ENCODE data around the gene LMBR1L.

DNA sequence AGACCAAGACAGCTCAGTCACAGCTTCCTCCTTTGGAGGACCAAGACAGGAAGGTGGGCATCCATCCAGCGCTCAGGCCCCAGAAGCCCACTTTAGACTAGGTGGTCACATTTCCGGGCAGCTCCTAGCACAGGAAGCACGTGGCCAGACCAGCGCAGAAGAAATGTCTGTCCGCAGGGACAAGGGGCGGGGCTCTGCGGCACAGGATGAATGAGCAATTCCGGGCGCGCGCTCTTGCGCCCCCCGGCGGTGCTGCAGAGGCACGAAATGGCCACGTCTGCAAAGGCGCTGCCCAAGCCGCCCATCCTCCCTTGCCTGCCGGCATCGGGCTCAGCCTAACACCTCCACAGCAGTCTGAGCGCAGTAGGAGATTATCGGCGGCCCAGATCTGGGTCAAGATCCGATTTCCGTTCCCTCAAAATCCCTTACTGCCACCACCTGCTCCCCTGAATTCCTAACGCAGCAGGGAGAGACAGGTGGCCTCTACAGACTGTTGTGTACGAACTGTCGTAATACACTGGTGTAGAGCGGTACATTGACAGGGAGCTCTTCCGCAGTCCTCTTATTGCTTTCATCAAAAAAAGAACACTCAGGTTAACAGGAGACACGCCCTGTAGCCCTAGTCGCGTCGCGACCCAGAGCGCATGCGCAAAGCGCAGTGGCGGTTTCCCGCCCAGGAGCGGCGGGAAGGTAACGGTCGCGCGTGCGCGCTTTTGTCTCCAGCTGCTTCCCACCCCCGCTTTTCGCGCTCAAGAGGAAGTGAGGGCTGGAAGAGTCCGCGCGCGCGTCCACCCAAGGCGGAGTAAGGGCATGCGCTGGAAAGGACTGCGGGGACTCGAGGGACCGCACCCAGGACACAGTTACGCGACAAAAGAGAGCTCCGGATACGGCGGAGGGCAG lies 19.8 kb upstream of the LMBR1L start:
- TF ChIP-seq MZF1 (tag by site-specific recombination; IDR thresholded peaks at IDR 0.05; ENCODE audit: borderline replicate concordance) (no peak), REPIN1 (tag by site-specific recombination; IDR thresholded peaks at IDR 0.05; ENCODE audit: low read depth) (no peak), ZNF600 (tag by site-specific recombination; IDR thresholded peaks at IDR 0.05) (peak; percentile 54; the same call in 1 of the 2 replicates), ZNF830 (tag by site-specific recombination; IDR thresholded peaks at IDR 0.05; ENCODE audit: low read depth) (no peak), ZNF623 (tag by site-specific recombination; IDR thresholded peaks at IDR 0.05) (no peak), ZFHX2 (tag by site-specific recombination; conservative IDR thresholded peaks at IDR 0.05) (peak; percentile 79)
- TF ChIP-seq, protein P1, sequence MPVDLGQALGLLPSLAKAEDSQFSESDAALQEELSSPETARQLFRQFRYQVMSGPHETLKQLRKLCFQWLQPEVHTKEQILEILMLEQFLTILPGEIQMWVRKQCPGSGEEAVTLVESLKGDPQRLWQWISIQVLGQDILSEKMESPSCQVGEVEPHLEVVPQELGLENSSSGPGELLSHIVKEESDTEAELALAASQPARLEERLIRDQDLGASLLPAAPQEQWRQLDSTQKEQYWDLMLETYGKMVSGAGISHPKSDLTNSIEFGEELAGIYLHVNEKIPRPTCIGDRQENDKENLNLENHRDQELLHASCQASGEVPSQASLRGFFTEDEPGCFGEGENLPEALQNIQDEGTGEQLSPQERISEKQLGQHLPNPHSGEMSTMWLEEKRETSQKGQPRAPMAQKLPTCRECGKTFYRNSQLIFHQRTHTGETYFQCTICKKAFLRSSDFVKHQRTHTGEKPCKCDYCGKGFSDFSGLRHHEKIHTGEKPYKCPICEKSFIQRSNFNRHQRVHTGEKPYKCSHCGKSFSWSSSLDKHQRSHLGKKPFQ (tag by site-specific recombination; IDR thresholded peaks at IDR 0.05), result 0 out of 2 replicates have a peak, but pooled peaks have one; percentile 71
- TF ChIP-seq, protein P2, sequence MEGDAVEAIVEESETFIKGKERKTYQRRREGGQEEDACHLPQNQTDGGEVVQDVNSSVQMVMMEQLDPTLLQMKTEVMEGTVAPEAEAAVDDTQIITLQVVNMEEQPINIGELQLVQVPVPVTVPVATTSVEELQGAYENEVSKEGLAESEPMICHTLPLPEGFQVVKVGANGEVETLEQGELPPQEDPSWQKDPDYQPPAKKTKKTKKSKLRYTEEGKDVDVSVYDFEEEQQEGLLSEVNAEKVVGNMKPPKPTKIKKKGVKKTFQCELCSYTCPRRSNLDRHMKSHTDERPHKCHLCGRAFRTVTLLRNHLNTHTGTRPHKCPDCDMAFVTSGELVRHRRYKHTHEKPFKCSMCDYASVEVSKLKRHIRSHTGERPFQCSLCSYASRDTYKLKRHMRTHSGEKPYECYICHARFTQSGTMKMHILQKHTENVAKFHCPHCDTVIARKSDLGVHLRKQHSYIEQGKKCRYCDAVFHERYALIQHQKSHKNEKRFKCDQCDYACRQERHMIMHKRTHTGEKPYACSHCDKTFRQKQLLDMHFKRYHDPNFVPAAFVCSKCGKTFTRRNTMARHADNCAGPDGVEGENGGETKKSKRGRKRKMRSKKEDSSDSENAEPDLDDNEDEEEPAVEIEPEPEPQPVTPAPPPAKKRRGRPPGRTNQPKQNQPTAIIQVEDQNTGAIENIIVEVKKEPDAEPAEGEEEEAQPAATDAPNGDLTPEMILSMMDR (tag by site-specific recombination; IDR thresholded peaks at IDR 0.05), result peak; percentile 99
- TF ChIP-seq, protein P3, sequence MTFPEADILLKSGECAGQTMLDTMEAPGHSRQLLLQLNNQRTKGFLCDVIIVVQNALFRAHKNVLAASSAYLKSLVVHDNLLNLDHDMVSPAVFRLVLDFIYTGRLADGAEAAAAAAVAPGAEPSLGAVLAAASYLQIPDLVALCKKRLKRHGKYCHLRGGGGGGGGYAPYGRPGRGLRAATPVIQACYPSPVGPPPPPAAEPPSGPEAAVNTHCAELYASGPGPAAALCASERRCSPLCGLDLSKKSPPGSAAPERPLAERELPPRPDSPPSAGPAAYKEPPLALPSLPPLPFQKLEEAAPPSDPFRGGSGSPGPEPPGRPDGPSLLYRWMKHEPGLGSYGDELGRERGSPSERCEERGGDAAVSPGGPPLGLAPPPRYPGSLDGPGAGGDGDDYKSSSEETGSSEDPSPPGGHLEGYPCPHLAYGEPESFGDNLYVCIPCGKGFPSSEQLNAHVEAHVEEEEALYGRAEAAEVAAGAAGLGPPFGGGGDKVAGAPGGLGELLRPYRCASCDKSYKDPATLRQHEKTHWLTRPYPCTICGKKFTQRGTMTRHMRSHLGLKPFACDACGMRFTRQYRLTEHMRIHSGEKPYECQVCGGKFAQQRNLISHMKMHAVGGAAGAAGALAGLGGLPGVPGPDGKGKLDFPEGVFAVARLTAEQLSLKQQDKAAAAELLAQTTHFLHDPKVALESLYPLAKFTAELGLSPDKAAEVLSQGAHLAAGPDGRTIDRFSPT (tag by site-specific recombination; IDR thresholded peaks at IDR 0.05), result peak; percentile 35; the same call in 1 of the 2 replicates
- TF ChIP-seq, protein P4, sequence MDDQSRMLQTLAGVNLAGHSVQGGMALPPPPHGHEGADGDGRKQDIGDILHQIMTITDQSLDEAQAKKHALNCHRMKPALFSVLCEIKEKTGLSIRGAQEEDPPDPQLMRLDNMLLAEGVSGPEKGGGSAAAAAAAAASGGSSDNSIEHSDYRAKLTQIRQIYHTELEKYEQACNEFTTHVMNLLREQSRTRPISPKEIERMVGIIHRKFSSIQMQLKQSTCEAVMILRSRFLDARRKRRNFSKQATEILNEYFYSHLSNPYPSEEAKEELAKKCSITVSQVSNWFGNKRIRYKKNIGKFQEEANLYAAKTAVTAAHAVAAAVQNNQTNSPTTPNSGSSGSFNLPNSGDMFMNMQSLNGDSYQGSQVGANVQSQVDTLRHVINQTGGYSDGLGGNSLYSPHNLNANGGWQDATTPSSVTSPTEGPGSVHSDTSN (CRISPR knock-in tag; IDR thresholded peaks at IDR 0.05), result peak; percentile 92
- TF ChIP-seq, protein P5, sequence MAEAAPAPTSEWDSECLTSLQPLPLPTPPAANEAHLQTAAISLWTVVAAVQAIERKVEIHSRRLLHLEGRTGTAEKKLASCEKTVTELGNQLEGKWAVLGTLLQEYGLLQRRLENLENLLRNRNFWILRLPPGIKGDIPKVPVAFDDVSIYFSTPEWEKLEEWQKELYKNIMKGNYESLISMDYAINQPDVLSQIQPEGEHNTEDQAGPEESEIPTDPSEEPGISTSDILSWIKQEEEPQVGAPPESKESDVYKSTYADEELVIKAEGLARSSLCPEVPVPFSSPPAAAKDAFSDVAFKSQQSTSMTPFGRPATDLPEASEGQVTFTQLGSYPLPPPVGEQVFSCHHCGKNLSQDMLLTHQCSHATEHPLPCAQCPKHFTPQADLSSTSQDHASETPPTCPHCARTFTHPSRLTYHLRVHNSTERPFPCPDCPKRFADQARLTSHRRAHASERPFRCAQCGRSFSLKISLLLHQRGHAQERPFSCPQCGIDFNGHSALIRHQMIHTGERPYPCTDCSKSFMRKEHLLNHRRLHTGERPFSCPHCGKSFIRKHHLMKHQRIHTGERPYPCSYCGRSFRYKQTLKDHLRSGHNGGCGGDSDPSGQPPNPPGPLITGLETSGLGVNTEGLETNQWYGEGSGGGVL (tag by site-specific recombination; IDR thresholded peaks at IDR 0.05), result peak; percentile 58; the same call in 1 of the 2 replicates
